Type B pancreatic cell (in vitro differentiated cells): ENCODE measurements around the gene NIN. TPM values are rescaled to one million over a fixed set of nuclear protein-coding genes. Genes with fewer than 3 reads are reported as not detected.

Experiments
- DNase-seq: peaks from one replicate; pipeline ENCODE4 v3.0.0; 2021; ENCODE audit warnings: mixed read lengths; ENCODE audit not compliant: unreplicated experiment; ENCODE audit errors: extremely low spot score
- H3K27ac Mint-ChIP-seq: 2 replicates; pipeline ENCODE4 v1.8.0; 2021; ENCODE audit warnings: mild to moderate bottlenecking, mixed read lengths
- H3K27me3 Mint-ChIP-seq: 2 replicates; pipeline ENCODE4 v1.8.0; 2021; ENCODE audit warnings: mixed read lengths
- H3K36me3 Mint-ChIP-seq: 2 replicates; pipeline ENCODE4 v1.8.0; 2021; ENCODE audit warnings: mixed read lengths
- H3K4me1 Mint-ChIP-seq: one replicate; pipeline ENCODE4 v1.8.0; 2021; ENCODE audit warnings: mixed read lengths; ENCODE audit not compliant: unreplicated experiment
- H3K4me3 Mint-ChIP-seq: 2 replicates; pipeline ENCODE4 v1.8.0; 2021; ENCODE audit warnings: mild to moderate bottlenecking, mixed read lengths
- H3K9me3 Mint-ChIP-seq: 2 replicates; pipeline ENCODE4 v1.8.0; 2021; ENCODE audit warnings: mixed read lengths
- total RNA-seq: library from RNA; stranded (reverse); gene quantifications from 2 replicates; pipeline ENCODE4 v1.2.1, GENCODE V29; 2021; ENCODE audit warnings: low replicate concordance
- TF ChIP-seq, protein P1 (sequence below): fragments of 200-600 bp; sonication (generic); conservative IDR thresholded peaks from 2 replicates; pipeline ENCODE4 v1.5.0; 2021; ENCODE audit warnings: antibody characterized with exemption, mild to moderate bottlenecking

NIN gene
- total RNA-seq, 1 donor from 2014 or later = 40.5 TPM

DNA sequence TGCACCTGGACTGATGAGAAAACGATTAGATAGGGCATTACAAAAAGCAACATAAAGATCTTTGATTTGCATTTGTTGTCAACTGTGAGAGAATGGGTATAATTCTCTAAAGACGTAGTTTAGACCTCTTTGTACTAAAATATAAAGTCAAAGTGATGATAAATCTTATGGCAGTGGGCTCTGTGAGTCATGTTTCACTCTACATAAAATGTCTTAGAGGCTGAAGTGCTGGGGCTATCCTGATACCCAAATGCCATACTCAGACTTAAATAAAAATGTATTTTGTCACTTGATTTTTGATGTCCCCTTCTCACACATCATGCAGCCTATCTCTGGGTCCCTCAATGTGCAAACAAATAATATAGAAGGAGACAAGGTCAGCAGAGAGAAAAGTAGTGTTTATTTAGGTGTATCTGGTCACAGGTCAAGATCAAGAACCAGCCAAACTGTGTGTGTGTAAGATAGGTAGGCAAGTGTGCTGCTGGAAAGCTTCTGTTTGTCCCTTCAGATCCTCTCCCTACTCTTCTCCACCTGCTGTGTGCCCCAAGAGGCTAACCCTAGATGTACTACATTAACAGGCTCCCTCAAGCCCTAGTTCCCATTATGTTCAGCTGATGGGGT is 7.0 kb upstream of the NIN start:
- H3K9me3 Mint-ChIP-seq = no peaks in the 10 kb centered on the region
- DNase-seq = no peak
- H3K27ac Mint-ChIP-seq = no peak overlapping the region
- H3K27me3 Mint-ChIP-seq = peaks cover 36% of the 10 kb centered on the region
- H3K36me3 Mint-ChIP-seq = peaks cover 3% of the 10 kb centered on the region
- peaks cover 4% of the 10 kb centered on the region for H3K4me1 Mint-ChIP-seq
- H3K4me3 Mint-ChIP-seq = no peak overlapping the region
- TF ChIP-seq, protein P1, sequence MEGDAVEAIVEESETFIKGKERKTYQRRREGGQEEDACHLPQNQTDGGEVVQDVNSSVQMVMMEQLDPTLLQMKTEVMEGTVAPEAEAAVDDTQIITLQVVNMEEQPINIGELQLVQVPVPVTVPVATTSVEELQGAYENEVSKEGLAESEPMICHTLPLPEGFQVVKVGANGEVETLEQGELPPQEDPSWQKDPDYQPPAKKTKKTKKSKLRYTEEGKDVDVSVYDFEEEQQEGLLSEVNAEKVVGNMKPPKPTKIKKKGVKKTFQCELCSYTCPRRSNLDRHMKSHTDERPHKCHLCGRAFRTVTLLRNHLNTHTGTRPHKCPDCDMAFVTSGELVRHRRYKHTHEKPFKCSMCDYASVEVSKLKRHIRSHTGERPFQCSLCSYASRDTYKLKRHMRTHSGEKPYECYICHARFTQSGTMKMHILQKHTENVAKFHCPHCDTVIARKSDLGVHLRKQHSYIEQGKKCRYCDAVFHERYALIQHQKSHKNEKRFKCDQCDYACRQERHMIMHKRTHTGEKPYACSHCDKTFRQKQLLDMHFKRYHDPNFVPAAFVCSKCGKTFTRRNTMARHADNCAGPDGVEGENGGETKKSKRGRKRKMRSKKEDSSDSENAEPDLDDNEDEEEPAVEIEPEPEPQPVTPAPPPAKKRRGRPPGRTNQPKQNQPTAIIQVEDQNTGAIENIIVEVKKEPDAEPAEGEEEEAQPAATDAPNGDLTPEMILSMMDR = no peak

DNA sequence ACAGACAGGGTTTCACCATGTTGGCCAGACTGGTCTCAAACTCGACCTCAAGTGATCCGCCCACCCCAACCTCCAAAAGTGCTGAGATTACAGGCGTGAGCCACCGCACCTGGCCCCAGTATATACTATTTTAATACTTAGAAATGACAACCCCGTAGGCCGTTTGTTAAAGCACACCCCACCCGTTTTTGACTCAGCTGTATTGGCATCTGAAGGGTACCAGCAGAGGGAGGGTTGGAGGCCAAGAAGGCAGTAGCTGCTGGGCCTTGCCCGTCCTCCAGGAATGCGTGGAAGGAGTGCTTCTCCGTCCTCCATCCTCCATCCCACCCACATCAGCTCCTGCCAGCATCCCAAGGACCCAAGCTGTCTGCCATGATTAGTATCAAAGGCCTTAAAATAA is 6.3 kb upstream of the NIN start:
- Mint-ChIP-seq H3K27ac (no peak overlapping the region), H3K36me3 (peaks cover 3% of the 10 kb centered on the region), H3K9me3 (no peaks in the 10 kb centered on the region), H3K27me3 (peaks cover 42% of the 10 kb centered on the region), H3K4me3 (no peak overlapping the region), H3K4me1 (peaks cover 10% of the 10 kb centered on the region)
- TF ChIP-seq, protein P1 = no peak
- DNase-seq = no peak

DNA sequence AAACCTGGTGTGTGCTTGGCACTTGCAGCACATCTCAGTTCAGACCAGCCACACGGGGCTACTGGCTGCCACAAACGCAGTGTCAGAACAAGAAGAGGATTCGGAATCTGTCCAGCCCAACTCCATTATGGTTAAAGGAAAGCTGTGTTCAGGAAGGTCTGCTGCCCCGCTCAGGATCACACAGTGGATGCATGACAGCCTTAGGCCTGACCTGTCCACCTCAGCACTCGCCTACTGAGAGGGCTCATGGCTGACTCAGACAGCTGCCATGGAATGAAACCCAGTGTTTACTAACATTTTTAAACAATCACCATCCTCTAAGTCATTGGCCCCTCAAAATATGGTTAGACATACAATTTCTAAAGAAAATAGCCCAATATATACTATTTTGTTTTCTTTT is 5.6 kb upstream of the NIN start:
- no peak for DNase-seq
- H3K36me3 Mint-ChIP-seq = peaks cover 3% of the 10 kb centered on the region
- H3K9me3 Mint-ChIP-seq = no peaks in the 10 kb centered on the region
- TF ChIP-seq, protein P1 = no peak
- no peak overlapping the region for H3K27ac Mint-ChIP-seq
- peaks cover 16% of the 10 kb centered on the region for H3K4me1 Mint-ChIP-seq
- H3K27me3 Mint-ChIP-seq = peaks cover 47% of the 10 kb centered on the region
- H3K4me3 Mint-ChIP-seq = no peak overlapping the region

DNA sequence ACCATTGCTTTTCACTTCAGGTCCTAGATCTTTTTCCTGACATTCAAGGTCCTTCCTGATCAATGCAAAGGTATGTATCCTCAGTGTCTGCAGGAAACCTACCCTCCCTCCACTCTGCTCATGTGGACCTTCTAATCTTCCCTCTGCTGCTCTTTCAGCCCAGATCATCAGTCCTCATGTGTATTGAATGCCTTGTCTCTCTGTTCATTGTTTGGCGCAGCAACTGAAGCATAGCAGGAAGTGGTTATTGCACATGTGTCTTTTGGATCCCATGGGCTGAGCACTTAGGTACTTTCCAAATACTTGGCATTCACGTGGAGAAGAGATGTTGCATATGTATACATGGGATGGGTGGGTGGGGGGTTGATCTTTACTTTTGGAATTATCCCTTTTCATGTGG is 4.3 kb upstream of the NIN start:
- no peak overlapping the region for H3K27ac Mint-ChIP-seq
- H3K9me3 Mint-ChIP-seq = no peaks in the 10 kb centered on the region
- TF ChIP-seq, protein P1 = no peak
- H3K36me3 Mint-ChIP-seq = no peaks in the 10 kb centered on the region
- H3K4me3 Mint-ChIP-seq = no peak overlapping the region
- no peak for DNase-seq
- peaks cover 43% of the 10 kb centered on the region for H3K27me3 Mint-ChIP-seq
- H3K4me1 Mint-ChIP-seq = peaks cover 17% of the 10 kb centered on the region

DNA sequence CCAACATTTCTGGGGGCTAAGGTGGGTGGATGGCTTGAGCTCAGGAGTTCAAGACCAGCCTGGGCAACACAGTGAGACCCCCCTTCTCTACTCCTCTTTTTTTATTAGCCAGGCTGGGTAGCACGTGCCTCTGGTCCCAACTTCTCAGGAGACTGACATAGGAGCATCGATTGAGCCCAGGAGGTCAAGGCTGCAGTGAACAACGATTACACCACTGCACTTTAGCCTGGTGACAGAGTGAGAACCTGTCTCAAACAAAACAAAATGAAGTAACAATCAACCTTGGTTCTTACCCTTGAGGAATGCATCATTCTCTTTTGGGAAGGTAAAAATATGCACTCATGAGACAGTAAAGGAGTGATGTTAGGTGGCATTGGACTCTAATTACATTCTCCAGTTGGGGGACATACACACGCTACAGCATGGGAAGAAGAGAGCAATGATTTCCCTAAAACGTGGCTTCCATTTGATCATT is 3.9 kb upstream of the NIN start:
- Mint-ChIP-seq H3K36me3 (no peaks in the 10 kb centered on the region), H3K4me3 (no peak overlapping the region), H3K27me3 (peaks cover 41% of the 10 kb centered on the region), H3K27ac (no peak overlapping the region), H3K4me1 (peaks cover 19% of the 10 kb centered on the region), H3K9me3 (no peaks in the 10 kb centered on the region)
- TF ChIP-seq, protein P1 = no peak
- no peak for DNase-seq
